Spinal cord (tissue), 10 donors: ENCODE results near the gene CDC37L1. TPM values are rescaled to one million over a fixed set of nuclear protein-coding genes. Genes with fewer than 3 reads are reported as not detected.
A peak's percentile ranks its signal among the peaks of the same experiment; 100 is the strongest.

Source experiments
- DNase-seq, 6 donors: peaks; one replicate each; pipeline versions ENCODE4 v3.0.0 to v3.0.0-alpha.2; 2013 to 2015; ENCODE audit warnings: low spot score in 6 of 6, low read depth in 4 of 6
- H3K27ac ChIP-seq: one replicate; pipeline ENCODE4 v1.5.1; 2013; ENCODE audit warnings: low read depth, low read length, control low read depth
- H3K27me3 ChIP-seq: one replicate; pipeline ENCODE4 v1.6.1; 2013; ENCODE audit warnings: low read length; ENCODE audit not compliant: control insufficient read depth, insufficient read depth
- H3K36me3 ChIP-seq: one replicate; pipeline ENCODE4 v1.6.1; 2013; ENCODE audit warnings: low read length; ENCODE audit not compliant: control insufficient read depth, insufficient read depth
- H3K4me1 ChIP-seq: one replicate; pipeline ENCODE4 v1.6.1; 2013; ENCODE audit warnings: low read length; ENCODE audit not compliant: control insufficient read depth, insufficient read depth
- H3K4me3 ChIP-seq: one replicate; pipeline ENCODE4 v1.5.1; 2013; ENCODE audit warnings: low read depth, low read length, control low read depth
- H3K9me3 ChIP-seq: one replicate; pipeline ENCODE4 v1.6.1; 2013; ENCODE audit warnings: low read length; ENCODE audit not compliant: control insufficient read depth, insufficient read depth
- WGBS: methylation state at CpG from one replicate; pipeline ENCODE4 v1.1.5; 2013; ENCODE audit warnings: missing lambda C conversion rate; ENCODE audit not compliant: insufficient coverage; 5-methylcytosine and 5-hydroxymethylcytosine counted together
- polyA plus RNA-seq, 2 donors: library from polyadenylated mRNA; unstranded; fragments of 120-200 nt; gene quantifications; one replicate each; pipeline ENCODE4 v1.2.1, GENCODE V29; 2013; ENCODE audit not compliant: insufficient read length in 2 of 2
- total RNA-seq, 2 donors: library from RNA; depleted of rRNA in 1 of 2; stranded (reverse); fragments of 120-200 nt in 1 of 2; fragments of >200 nt in 1 of 2; gene quantifications; one replicate each; pipeline versions ENCODE4 v1.2.3 to v1.2.4, GENCODE V29; 2013 to 2014
- donor health status: healthy.

The CDC37L1 gene
- total and polyA plus RNA-seq, 4 donors: 23.0 to 31.7 (median 27.0) TPM

DNA sequence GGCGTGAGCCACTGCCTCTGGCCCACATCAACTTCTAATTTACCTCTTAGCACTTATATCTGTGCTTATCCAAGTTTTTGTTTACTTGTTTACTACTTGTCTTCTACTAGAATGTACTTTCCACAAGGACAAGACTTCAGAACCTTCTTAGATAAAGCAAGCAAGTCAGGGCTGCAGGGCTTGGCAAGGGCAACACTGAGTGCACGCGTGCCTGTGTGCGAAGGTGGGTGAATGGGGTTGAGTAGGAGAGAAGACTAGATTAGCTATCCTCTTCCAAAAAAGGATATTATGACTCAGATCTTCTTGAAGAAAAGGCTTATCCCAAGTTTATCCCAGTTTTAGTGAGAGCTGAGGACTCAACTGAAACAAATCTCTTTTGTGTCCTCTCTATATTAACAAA, 42.4 kb downstream of the CDC37L1 start:
- Histone ChIP-seq H3K9me3 (no peaks in the 10 kb centered on the region), H3K36me3 (peaks cover 18% of the 10 kb centered on the region), H3K27me3 (no peaks in the 10 kb centered on the region), H3K4me3 (no peak overlapping the region), H3K4me1 (no peaks in the 10 kb centered on the region), H3K27ac (no peak overlapping the region)
- DNase-seq: no peak
- no CpG with 5 or more reads among the region's 4 CpGs for WGBS

DNA sequence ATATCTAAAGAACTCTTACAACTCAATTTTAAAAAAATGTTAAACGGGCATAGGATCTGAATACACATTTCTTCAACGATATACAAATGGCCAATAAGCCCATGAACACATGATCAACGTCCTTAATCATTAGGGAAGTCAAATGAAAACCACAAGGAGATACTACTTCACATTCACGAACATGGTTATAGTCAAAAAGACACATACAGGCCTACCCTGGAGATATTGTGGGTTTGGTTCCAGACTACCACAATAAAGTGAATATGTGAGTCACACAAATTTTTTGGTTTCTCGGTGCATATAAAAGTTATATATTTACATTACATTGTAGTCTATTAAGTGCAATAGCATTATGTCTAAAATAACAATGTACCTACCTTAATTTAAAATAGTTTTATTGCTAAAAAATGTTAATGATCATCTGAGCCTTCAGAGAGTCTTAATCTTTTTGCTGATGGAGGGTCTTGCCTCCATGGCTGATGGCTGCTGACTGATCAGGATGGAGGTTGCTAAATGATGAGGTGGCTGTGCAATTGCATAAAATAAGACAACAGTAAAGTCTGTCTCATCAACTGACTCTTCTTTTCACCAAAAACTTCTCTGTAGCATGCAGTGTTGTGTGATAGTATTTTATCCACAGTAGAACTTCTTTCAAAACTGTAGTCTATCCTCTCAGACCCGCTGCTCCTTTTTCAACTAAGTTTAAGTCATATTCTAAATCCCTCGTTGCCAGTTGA, 46.5 kb downstream of the CDC37L1 start:
- no peaks in the 10 kb centered on the region for H3K9me3 ChIP-seq
- no peak overlapping the region for H3K27ac ChIP-seq
- no peak for DNase-seq
- H3K4me1 ChIP-seq: no peaks in the 10 kb centered on the region
- H3K4me3 ChIP-seq: no peak overlapping the region
- H3K36me3 ChIP-seq: peaks cover 12% of the 10 kb centered on the region
- H3K27me3 ChIP-seq: no peaks in the 10 kb centered on the region
- 100% methylated on average over 2 of the region's 7 CpGs for WGBS

DNA sequence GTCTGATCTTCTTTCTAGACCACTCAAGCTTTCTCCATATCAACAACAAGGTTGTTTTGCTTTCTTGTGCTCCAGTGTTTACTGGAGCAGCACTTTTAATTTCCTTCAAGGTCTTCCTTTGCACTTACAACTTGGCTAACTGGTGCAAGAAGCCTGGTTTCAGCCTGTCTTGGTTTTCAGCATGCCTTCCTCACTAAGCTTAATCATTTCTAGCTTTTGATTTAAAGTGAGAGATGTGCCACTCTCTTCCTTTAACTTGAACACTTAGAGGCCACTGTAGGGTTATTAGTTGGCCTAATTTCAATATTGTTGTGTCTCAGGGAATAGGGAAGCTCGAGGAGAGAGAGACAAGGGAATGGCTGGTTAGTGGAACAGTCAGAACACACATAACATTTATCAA, 48.2 kb downstream of the CDC37L1 start:
- no CpG with 5 or more reads among the region's 1 CpG for WGBS
- no peak for DNase-seq

GRCh38 chr9:4732890-4733289, 53.5 kb downstream of the CDC37L1 start:
- no peaks in the 10 kb centered on the region for H3K27me3 ChIP-seq
- H3K36me3 ChIP-seq: peaks cover 3% of the 10 kb centered on the region
- no peaks in the 10 kb centered on the region for H3K9me3 ChIP-seq
- DNase-seq: no peak
- no CpG with 5 or more reads among the region's 1 CpG for WGBS
- H3K4me3 ChIP-seq: no peak overlapping the region
- no peaks in the 10 kb centered on the region for H3K4me1 ChIP-seq
- H3K27ac ChIP-seq: no peak overlapping the region

More for the DNA sequence above, 48.2 kb downstream of the CDC37L1 start:
- Histone ChIP-seq H3K27ac (no peak overlapping the region), H3K4me1 (no peaks in the 10 kb centered on the region), H3K36me3 (peaks cover 3% of the 10 kb centered on the region), H3K9me3 (no peaks in the 10 kb centered on the region), H3K27me3 (no peaks in the 10 kb centered on the region), H3K4me3 (no peak overlapping the region)

DNA sequence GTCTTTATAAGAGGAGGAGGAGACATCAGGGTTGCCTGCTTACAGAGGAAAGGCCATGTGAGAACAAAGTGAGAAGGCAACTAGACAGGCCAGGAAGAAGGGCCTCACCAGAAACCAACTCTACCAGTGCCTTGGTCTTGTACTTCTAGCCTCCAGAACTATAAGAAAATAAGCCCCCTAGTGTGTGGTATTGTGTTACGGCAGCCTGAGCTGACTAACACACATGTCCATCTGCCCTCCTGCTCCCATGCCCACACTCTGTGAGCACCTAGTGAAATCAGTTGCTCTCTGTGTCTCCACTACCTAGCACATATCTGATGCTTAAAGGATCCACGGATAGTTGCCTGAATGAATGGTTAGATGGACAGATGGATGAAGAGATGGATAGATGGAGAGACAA, 54.8 kb downstream of the CDC37L1 start:
- no peak for DNase-seq
- Histone ChIP-seq H3K4me3 (no peak overlapping the region), H3K4me1 (peaks cover 4% of the 10 kb centered on the region), H3K27me3 (no peaks in the 10 kb centered on the region), H3K9me3 (no peaks in the 10 kb centered on the region), H3K36me3 (peaks cover 3% of the 10 kb centered on the region), H3K27ac (no peak overlapping the region)
- no CpG with 5 or more reads among the region's 2 CpGs for WGBS

DNA sequence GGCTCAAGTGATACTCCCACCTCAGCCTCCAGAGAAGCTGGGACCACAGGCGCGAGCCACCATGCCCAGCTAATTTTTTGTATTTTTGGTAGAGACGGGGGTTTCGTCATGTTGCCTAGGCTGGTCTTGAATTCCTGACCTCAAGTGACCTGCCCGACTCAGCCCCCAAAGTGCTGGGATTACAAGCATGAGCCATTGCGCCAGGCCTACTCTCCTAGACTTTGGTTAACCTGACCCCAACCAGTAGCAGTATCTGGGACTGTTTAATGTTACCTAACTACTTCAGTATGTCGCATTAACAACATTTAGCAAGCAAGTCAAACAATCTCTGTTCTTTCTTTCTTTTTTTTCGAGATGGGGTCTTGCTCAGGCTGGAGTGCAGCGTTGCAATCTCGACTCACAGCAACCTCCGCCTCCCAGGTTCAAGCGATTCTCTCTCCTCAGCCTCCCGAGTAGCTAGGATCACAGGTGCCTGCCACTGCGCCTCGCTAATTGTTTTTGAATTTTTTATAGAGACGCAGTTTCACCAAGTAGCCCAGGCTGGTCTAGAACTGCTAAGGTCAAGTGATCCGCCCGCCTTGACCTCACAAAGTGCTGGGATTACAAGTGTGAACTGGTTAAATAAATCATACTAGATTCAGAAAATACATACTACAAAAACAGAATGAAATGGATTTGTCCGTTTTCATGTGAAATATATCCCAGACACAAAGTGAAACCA, 59.7 kb downstream of the CDC37L1 start:
- no peak for DNase-seq
- peaks cover 22% of the 10 kb centered on the region for H3K4me1 ChIP-seq
- H3K36me3 ChIP-seq: peaks cover 1% of the 10 kb centered on the region
- WGBS: 87% methylated on average over 9 of the region's 19 CpGs
- no peak overlapping the region for H3K4me3 ChIP-seq
- H3K27ac ChIP-seq: no peak overlapping the region
- no peaks in the 10 kb centered on the region for H3K9me3 ChIP-seq
- H3K27me3 ChIP-seq: no peaks in the 10 kb centered on the region

- Histone ChIP-seq H3K4me3 (peak overlapping the region; percentile 79), H3K27me3 (no peaks in the 10 kb centered on the region), H3K4me1 (peaks cover 22% of the 10 kb centered on the region), H3K9me3 (no peaks in the 10 kb centered on the region), H3K36me3 (no peaks in the 10 kb centered on the region), H3K27ac (peak overlapping the region; percentile 79)
- 56% methylated on average over 9 of the region's 26 CpGs for WGBS
- peak in 1 of 6 donors; percentile 14 for DNase-seq
Observed at GRCh38 chr9:4739587-4740387, 60.4 kb downstream of the CDC37L1 start.

DNA sequence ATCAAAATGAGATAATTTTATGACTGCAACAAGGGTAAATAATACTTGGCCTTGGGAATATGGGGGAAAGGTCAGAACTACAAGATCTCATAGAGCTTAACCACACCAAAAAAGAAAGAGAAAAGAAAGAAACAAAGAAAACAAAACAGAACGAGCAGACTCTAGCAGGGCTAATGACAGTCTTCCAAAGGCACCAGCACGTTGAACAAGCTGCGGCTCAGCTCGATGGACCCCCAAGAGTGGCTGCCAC, 60.9 kb downstream of the CDC37L1 start:
- Histone ChIP-seq H3K9me3 (no peaks in the 10 kb centered on the region), H3K27me3 (no peaks in the 10 kb centered on the region), H3K36me3 (no peaks in the 10 kb centered on the region), H3K4me1 (peaks cover 22% of the 10 kb centered on the region), H3K27ac (peak overlapping the region; percentile 79), H3K4me3 (peak overlapping the region; percentile 79)
- DNase-seq: no peak
- WGBS: 0% methylated on average over 4 of the region's 4 CpGs

GRCh38 chr9:4740638-4741364, 61.4 kb downstream of the CDC37L1 start, which contains the start of gene AK3:
TSS of gene AK3 (minus strand) at chr9:4741202. CDS start at chr9:4741087, 115 bp downstream.
- H3K36me3 ChIP-seq: no peaks in the 10 kb centered on the region
- peaks cover 22% of the 10 kb centered on the region for H3K4me1 ChIP-seq
- DNase-seq: peak; percentile 50 to 93 (median 70)
- H3K9me3 ChIP-seq: no peaks in the 10 kb centered on the region
- H3K27me3 ChIP-seq: no peaks in the 10 kb centered on the region
- peak within 1 kb of the TSS; percentile 88 for H3K27ac ChIP-seq
- WGBS: under 1% methylated on average over 84 of the region's 84 CpGs
- peak within 1 kb of the TSS; percentile 79 for H3K4me3 ChIP-seq
